ENCODE results near the gene LAMC3.

Gene LAMC3

DNA sequence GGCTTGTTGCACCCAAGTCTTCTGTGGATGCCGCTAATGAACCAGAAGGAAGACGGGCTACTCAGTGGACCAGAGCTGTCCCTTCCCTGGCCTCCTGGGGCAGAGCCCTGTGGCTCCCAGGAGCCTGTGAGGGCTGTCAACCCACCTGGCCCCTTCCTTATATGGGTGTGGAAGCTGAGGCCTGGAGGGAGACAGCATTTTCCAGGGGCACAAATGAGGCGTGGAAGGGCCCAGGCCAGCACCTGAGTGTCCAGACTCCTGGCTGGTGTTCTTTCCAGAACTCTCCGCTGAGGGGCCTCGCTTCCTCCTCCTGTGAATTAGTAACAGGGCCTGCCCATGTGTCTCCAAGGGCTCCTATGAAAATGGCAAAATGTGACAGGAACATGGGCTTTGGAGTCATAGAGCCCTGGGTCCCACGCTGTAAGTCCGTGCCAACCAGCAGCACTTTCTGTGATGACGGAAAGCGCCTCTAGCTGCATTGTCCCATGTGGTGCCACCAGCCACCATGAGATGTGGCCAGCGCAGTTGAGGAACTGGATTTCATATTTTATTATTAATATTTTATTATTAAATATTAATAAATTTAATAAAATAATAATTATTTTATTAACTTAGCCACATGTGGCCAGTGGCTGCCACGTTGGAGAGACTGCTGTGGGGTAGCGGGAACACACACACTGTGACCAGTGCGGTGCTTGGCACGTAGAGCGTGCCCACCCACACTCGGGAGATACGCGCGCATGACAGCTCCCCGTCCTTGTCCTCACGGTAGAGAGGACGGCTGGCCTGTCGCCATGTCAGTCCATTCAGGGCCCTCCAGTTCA is 18.3 kb downstream of the LAMC3 start:
- DNase-seq (ENCODE audit: extremely low read depth, low read depth): no peak
- TF ChIP-seq, protein P1, sequence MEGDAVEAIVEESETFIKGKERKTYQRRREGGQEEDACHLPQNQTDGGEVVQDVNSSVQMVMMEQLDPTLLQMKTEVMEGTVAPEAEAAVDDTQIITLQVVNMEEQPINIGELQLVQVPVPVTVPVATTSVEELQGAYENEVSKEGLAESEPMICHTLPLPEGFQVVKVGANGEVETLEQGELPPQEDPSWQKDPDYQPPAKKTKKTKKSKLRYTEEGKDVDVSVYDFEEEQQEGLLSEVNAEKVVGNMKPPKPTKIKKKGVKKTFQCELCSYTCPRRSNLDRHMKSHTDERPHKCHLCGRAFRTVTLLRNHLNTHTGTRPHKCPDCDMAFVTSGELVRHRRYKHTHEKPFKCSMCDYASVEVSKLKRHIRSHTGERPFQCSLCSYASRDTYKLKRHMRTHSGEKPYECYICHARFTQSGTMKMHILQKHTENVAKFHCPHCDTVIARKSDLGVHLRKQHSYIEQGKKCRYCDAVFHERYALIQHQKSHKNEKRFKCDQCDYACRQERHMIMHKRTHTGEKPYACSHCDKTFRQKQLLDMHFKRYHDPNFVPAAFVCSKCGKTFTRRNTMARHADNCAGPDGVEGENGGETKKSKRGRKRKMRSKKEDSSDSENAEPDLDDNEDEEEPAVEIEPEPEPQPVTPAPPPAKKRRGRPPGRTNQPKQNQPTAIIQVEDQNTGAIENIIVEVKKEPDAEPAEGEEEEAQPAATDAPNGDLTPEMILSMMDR (IDR thresholded peaks at IDR 0.05; ENCODE audit: low read depth, low read length, missing control alignments): no peak
- no peak overlapping the region for H3K4me3 ChIP-seq (replicated peaks; ENCODE audit: low read depth, low read length)

DNA sequence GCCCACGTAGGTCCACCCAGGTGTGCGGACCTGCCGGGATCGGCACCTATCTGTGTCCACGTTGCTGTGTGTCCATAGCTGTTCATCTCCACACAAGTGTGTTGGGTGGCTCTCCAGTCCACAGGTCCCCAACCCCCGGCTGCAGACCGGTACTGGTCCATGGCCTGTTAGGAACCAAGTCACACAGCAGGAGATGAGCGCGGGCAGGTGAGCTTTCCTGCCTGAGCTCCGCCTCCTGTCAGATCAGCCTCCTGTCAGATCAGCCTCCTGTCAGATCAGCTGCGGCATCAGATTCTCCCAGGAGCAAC is 18.9 kb downstream of the LAMC3 start:
- TF ChIP-seq, protein P1 (IDR thresholded peaks at IDR 0.05; ENCODE audit: low read depth, low read length, missing control alignments): no peak
- no peak overlapping the region for H3K4me3 ChIP-seq (replicated peaks; ENCODE audit: low read depth, low read length)
- DNase-seq (ENCODE audit: extremely low read depth, low read depth): no peak

DNA sequence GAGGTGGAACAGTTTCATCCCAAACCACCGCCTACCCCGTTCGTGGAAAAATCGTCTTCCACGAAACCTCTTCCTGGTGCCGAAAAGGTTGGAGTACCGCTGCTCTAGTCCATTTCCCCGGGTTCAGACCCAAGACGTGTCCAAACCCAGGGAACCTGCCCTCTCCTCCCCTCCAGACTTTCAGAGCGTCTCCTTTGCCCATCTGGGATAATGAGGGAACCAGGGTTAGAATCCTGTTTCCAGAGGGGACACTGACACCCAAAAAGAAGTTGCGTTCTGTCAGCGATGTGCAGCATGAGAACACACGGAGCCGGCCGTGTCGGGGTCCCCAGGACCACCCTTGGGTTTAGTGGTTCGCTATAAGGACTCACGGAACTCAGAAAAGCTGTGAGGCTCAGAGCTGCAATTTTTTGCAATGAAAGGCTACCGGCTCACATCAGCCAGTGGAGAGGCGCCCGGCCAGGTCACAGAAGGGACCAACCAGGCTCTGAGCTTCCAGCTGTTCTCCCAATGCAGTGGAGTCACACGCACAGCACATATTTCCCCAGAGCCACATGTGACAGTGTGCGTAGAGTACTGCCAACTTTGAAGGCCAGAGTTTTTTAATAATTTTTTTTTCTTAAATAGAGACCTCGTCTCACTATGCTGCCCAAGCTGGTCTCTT is 19.4 kb downstream of the LAMC3 start:
- H3K4me3 ChIP-seq (replicated peaks; ENCODE audit: low read depth, low read length): no peak overlapping the region
- DNase-seq (ENCODE audit: extremely low read depth, low read depth): no peak
- TF ChIP-seq, protein P1 (IDR thresholded peaks at IDR 0.05; ENCODE audit: low read depth, low read length, missing control alignments): no peak

DNA sequence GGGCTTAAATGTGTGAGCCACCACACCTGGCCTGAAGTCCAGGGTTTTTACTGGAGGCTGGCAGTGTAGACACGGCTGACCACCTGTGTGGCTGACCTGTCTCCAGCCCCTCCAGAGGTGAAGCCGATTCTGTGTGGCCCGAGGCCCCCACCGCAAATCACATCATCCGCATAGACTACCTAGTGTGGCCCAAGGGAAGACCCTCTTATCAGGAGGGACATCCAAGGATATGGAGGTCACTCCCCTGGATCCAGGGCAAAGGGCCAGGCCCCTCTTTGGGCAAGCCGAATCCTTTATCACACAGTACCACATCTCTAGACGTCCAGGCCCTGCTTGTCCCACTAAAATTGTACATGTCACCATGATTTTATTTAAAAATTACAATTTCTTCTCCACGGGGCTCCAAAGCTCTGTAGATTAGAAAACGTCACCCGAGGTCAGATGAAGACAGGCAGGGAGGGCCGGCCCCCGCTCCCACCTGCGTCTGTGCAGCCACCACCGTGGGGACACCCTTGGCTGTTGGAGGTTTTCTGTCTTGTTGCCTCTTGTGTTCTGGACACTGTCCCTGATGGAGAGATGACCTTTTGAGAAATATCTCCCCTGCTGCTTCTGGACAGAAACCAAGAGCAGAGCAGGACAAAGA is 20.1 kb downstream of the LAMC3 start:
- TF ChIP-seq, protein P1 (IDR thresholded peaks at IDR 0.05; ENCODE audit: low read depth, low read length, missing control alignments): no peak
- no peak for DNase-seq (ENCODE audit: extremely low read depth, low read depth)
- H3K4me3 ChIP-seq (replicated peaks; ENCODE audit: low read depth, low read length): no peak overlapping the region

DNA sequence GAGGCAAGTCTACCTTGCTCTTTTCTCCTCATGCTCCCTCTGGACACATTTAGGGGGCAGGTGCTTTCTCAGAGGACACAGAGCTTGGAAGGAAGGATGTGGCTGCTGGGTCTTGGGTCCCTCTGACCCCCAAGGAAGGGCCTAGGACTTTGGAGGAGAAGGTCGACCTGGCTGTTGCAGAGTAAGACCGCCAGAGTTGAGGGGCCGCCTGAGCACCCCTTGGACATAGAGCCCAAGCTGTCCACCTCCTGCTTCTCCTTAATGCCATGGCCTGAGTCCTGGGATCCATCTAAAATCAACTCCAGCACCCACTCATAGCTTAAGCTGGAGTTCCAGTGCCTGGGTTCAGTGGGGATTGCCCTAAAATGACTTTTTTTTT is 20.6 kb downstream of the LAMC3 start:
- TF ChIP-seq, protein P1 (IDR thresholded peaks at IDR 0.05; ENCODE audit: low read depth, low read length, missing control alignments): no peak
- no peak overlapping the region for H3K4me3 ChIP-seq (replicated peaks; ENCODE audit: low read depth, low read length)
- no peak for DNase-seq (ENCODE audit: extremely low read depth, low read depth)

DNA sequence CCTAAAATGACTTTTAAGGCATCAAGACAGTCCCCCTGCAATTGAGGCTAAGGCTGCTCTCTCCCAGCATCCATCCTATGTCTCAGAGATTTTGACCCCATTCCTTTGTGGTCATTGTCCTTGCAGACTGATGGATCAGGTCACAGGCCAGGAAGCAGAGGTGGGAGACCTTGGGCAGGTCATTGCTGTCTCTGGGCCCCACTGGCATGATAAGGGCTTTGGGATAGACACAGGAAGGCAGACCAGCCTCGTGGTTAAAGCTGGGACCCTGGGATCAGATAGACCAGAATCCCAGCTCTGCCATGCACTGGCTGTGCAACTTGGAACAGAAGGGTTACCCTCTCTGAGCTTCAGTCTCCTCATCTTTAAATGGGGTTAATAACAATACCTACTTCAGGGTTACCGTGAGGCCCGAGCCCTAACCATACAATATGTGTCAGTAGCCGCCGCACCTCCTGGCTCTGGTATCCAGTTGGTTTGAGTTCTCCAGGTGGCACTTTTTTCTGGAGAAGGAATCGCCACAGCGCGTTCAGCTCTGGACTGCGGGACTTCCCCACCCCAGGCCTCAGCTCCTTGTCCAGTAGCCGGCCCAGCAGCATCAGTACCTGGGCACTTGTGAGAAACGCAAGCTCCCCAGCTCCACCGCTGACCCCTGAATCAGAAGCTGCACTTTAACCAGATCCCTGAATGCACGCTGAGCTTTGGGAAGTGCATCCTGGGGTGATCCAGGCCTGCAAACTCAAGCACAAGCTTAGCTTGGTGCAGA is 21.4 kb downstream of the LAMC3 start:
- no peak for DNase-seq (ENCODE audit: extremely low read depth, low read depth)
- TF ChIP-seq, protein P1 (IDR thresholded peaks at IDR 0.05; ENCODE audit: low read depth, low read length, missing control alignments): no peak

More for the DNA sequence above, 21.4 kb downstream of the LAMC3 start:
- no peak overlapping the region for H3K4me3 ChIP-seq (replicated peaks; ENCODE audit: low read depth, low read length)

Data from HFF-Myc (cell line).